NCI-H524 (cell line): ENCODE data around the gene FAM163B.

Experiments
- DNase-seq, 2 experiments: peaks; one replicate each; lab custom pipeline; 2025; lab: John Stamatoyannopoulos, UW

The FAM163B gene

DNA sequence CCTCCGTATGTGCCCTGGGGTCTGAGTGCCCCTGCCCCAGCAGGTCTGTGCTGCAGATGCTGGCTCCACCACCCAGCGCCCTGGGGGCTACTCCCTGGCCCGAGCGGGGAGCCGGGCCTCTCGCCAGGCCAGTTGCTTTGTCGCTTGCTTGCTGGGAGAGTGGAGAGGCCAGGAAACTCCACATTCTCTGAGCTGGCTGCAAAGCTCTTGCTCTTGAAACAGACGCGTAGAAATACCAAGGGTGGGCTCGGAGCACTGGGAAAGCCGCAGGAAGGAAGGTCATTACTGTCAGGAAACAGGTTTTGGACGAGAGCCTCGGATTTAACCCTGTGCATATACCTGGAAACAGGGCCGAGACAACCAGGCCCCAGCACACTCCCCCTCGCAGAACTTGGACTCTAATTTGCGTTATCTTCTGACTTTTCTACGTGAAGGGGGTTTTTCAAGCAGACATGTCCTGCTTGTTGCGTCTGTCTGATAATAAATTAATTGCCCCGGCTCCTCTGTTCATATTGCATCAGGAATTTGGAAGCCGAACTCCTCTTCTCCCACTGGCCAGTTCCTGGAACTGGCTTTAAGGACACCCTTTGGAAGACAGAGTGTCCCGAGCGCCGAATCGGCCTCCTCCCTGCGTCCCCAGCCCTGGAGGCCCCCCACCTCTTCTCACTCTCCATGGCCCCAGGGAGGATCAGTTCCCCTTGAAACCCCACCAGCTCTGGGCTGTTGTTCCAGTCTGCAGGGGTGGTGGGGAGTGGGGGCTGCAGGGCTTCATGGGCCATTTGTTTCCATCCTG is 63.5 kb downstream of the FAM163B start:
- DNase-seq: no peak

DNA sequence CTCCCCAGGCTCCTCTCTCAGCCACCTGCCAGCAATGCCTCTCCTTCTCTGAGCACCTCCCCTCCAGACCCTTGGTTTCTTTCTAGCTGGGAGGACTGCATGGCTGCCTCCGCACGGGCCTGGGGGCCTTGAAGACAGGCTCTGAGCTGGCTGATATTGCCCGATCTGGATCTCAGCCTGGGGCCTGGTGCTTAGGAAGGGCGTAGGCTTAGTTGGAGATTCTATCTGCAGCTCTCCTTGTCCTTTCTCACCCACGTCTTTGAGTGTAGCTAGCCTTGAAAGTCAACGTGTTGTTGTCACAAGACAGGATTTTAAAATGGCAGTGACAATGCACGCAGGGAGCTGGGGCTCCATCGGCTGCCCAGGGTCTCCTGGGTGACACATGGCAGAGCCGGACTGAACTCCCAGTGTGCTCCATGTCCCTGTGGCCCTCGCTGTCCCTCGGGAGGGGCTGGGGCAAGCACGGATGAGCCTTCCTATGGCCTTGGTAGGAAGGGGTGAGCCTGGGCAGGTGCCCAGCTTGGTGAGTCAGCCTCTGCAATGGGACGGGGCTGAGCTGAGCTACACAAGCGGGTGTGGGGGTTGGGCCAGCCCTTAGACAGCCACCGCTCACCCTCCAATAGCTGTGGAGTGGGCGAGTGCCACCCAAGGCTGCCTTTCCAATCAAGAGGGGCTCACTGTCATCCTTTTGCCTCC is 65.3 kb downstream of the FAM163B start:
- DNase-seq: no peak

DNA sequence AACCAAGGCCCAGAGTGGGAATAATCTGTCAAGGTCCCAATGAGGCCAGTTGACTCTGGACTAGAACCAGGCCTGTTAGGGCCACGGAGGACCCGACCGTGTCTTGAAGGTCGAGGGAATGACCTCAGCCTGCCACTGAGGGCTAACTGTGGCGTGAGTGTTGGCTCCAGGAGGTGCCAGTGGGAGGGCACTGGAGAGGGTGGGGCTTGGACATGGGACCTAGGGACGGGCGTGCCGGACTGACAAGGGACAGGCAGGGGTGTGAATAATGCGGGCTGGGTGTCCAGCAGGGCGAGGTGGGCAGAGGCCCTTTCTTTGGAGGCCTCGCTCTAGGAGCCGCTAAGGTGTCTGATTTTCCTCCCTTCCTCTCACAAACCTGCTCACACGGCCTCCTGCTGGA is 67.2 kb downstream of the FAM163B start:
- no peak for DNase-seq

DNA sequence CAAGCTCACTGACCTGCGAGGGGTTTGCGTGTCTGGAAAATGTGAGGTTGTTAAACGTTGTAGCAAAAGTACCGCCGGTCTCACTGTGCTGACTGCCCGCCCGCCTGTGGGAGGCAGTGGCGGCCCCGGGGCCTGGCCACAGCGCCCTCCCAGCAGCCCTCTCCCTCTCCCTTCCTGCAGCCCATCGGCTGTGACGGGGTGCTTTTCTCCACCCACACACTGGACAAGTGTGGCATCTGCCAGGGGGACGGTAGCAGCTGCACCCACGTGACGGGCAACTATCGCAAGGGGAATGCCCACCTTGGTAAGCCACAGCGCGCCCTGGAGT is 68.5 kb downstream of the FAM163B start:
- DNase-seq: no peak

DNA sequence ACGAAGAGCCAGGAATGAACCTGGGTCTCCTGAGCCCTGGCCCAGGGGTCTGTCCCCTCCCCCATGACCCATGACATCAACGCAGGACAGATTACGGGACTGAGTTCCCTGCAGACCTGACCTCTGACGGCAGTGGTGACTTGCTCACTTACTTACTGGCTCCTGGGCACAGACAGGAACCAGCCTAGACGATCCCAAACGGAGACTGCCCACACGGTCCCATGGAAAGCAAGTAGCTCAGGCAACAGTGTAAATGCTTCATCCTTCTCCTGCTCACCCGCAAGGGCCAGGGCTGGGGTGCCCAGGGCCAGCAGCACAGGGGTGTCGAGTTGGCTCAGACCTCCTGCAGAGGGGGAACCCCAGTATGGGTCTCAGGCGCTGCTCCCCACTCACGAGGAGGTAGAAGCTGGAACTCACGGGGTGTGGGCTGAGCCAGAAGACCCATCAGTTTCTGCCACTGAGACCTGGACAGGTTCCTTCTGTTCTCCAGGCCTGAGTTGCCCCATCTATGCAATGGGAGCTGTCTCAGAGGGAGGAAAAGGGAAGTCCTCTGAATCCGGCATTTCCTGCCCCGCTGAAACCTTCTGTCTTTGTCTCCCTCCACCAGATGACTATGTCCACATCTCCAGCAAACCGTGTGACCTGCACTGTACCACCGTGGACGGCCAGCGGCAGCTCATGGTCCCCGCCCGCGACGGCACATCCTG is 69.0 kb downstream of the FAM163B start:
- DNase-seq: no peak

DNA sequence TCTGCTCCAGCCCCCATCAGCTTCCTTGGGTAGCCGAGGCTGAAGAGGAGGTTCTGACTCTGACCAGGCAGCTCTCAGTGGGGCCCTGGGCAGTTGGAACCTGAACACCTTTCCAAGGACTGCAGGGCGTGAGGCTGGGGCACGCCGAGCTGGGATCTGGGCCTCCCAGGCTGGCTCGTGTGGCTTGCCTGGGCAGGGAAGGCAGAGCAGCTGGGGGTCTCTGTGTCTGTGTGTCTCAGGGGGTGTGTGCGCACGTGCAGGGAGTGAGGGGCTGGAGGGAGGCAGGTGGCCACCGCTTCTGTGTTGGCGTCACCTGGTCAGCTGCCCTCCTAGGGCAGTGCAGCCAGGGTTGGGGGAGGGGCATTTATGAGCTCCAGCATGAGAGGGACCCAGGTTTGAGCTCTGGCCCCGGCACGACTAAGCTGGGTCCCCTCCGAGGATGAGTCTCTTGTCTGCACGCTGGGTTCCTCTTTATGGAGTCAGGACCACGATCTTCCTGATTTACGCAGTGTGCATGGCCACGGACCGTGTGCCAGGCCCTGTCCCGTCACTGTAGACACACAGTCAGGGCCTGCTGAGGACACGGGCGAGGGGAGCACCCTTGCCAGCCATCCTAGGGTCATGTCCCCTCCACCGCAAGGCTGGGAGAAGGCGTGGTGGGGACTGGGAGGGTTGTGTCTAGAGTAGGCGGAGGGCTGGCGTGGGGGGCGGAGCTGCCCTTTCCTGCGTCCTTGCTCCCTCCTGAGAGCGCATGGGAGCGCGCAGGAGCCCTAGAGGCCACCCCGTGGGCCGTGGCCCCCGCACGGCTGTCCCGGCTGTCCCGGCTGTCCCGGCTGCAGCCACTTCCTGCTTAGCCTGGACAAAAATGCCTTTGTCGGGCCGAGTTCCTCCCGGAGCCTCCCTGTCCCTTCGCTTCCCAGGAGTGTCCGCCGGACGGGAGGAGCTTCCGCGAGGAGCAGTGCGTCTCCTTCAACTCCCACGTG is 70.0 kb downstream of the FAM163B start:
- no peak for DNase-seq

DNA sequence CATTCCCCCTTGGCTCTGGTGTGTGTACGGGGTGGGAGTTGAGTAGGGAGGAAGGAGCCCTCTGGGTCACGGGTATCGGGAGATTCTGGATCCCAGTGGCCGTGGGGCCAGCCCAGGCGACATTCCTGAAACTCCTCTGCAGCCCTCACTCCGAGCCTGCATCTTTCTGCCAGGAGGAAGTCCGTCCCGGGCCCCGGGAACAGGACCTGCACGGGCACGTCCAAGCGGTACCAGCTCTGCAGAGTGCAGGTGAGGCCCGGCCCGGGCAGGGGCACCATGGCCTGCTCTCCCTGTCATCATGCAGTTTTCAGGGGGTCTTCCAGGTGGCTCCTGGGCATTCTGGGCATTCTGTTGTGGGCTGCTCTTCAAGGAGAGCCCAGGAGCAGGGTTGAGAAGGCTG is 71.0 kb downstream of the FAM163B start:
- no peak for DNase-seq

DNA sequence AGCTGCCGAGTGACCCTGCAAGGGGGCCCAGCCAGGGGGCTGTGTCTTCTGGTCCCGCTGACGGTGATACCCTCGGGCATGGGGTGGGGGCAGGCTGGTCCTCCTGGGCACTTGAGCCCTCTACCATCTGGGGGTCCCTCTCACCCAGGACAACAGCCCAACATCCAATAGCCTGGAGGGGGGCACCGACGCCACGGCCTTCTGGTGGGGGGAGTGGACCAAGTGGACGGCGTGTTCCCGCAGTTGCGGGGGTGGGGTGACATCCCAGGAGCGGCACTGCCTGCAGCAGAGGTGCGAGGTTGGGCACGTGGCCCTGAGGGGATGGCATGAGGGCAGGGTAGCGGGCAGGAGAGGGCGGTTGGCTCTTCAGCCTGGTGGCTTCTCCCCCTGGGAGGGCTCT is 71.9 kb downstream of the FAM163B start:
- DNase-seq: no peak

DNA sequence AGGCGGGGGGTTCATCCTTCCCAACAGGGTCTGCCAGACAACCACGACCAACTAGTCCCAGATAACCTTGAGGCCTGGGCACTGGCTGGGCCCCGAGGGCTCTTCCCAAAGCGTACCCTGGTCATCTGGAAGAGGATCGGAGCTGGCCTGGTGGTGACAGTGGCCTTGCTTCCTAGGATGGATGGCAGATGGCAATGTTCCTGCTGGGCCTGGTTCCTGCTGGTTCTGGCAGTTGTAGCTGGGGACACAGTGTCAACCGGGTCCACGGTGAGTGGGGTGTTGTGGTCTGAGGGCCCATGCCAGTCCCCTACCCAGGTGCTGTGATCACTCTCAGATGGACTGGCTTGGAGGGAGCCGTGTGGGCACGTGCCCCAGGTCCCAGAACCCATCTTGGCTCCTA is 72.7 kb downstream of the FAM163B start:
- no peak for DNase-seq

DNA sequence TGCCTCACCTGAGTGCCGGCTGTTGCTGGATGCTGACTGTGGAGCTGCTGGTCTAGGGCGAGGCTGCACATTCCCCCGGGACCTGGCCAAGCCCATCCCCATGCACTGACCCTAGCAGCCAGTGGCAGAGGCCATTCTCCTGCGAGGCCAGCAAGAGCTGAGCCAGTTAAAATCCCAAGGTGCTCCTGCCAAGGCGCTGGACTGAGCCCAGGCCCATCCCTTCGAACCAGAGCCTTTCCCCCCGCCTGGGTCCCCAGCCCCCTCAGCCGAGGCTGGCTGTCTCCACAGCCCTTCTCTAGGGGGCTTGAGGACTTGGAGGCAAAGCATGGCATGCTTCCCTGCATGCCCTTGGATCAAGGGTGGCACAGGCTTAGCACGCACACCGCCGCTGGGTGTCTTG is 73.1 kb downstream of the FAM163B start:
- no peak for DNase-seq

DNA sequence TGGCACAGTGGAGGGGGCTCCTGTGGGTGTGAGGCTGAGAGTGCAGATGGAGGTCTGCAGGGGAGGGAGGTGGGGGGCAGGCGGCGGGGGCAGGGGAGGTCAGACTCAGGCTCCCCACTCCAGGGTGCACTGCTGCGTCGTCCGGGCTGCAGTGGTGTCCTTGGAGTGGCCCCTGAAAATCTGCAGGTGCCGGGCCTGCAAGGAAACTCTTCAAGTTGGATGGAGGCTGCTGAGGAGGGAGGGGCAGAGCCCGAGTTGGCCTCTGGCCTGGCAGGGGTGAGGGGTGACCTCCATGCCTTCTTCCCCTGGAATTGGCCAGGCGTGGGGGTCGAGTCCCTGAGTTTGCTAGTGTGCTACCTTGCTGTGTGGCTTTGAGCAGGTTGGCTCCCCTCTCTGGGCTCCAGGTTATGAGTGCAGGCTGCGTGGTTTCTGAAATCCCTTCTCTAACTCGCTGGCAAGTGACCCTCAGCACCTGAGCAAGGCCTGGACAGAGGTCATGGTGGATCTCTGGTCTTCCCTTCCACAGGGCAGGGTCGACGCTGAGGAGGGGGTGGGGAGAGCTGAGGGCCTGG is 73.8 kb downstream of the FAM163B start:
- DNase-seq: no peak

DNA sequence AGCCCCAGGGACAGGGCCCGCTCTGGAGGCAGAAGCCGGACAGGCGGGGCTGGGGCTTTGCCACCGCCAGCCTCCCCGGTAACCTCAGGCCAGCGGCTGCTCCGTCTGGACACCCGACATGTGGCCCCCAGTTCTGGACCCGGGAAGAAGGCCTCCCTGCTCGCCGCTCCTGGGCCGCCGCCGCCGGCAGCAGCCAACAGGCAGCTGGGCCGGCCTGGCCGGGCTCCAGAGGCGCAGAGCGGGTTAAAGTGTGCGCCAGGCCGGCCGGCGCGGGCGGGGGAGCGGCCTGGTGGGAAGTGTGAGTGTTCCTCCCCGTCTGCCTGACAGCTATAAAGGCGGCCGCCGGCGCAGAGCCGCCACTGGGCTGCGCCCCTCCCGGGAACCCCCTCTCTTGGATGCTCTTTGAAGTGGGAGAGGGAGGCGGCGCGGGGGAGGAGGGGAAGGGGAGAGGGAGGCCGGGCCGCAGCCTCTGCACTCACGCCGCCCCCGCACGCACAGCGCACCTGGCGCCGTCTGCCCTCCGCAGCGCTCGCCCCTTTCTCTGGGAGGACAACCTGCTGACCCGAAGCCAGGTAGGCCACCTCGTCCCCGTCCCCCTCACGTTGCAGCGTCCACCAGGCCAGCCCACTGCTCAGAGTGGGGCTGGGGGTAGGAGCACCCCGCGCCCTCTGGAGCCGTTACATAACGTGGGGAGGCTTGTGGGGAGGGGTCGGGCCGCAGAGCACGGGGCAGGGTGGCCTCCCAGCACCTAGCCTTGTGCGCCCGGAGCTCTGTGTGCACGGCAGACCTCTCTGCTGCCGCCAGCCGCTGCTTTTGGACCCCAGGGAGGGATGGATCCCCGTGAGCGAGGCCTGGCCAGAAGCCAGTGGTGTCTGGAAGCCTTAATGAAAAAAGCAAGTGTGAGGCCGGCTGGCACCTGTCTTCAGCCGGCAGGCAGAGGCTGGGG is 74.6 kb downstream of the FAM163B start, which contains the start of gene ADAMTSL2:
ADAMTSL2 (plus strand) TSS at position 359 of the 946 bp plus-strand sequence. CDS start 2,009 bp downstream, outside the sequence.
- peak; percentile 82 to 88 for DNase-seq

DNA sequence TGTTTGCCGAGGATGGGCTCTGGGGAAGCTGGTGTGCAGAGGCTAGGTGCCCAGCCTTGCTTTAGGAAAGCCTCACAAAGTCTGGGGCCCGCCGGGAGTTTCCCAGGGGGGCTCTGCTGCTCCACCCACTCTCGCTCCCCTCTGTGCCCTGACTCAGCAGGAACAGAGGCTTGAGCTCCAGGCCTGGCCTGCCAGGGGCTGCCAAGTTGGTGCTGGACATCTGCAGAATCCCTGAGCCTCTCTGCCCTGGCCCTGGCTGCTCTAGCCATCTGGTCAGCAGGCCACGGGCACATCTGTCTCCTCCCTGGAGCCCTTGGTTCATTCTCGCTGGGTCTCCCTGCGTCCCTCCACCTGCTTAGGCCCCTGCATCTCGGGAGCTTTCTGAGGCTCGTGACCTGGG is 75.3 kb downstream of the FAM163B start:
- DNase-seq: peak in 1 of 2 experiments; percentile 71

DNA sequence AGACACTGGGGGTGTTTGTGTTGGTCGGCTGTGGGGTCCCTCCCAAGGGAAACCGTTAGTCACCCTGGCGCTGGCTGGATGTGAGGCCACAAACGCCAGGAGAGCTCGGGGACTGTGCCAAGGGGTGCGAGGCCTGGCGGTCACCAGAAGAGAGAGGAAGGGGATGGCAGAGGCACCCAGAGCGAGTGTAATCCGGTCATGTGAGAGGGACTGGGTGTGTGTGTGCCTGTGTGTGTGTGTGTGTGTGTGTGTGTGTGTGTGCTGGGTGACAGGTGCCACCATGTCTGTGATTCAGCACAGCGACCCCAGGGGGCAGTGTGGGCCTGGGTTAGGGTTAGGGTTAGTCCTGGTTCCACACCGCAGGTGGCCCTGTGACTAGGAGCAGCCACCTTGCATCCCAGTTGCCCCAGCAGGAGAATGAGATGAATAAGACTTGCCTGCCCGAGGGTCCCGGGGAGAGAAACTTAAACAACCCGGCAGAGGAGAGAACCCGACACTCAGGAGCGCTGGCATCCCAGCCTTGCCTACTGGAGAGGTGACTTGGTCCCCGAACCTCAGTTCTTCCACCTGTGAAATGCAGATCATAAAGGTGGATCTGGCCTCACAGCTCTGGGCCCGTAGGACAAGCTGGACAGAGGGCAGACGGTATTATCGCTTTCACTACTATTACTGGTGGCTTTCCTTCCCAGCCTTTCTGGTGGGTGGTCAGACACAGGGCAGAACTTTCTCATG is 76.1 kb downstream of the FAM163B start:
- peak; percentile 83 to 93 for DNase-seq

DNA sequence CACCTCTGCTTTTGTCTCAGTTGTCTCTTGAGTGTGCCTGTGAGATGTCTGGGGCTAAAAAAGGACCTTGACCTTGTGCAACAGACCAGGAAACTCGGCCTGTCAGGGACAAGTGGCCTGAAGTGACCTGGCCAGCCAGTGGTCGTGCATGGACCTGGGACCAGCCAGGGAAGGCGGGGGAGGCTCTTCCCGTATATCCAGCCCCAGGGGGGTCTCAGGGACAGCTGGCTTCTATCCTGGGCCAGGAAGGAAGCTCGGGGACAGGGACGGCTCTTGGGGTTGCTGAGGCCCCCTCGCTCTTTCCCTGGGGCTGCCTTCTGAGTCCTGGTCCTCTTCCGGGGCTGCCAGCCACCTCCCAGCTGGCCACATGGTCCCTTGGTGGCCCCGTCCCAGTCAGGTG is 77.9 kb downstream of the FAM163B start:
- no peak for DNase-seq

DNA sequence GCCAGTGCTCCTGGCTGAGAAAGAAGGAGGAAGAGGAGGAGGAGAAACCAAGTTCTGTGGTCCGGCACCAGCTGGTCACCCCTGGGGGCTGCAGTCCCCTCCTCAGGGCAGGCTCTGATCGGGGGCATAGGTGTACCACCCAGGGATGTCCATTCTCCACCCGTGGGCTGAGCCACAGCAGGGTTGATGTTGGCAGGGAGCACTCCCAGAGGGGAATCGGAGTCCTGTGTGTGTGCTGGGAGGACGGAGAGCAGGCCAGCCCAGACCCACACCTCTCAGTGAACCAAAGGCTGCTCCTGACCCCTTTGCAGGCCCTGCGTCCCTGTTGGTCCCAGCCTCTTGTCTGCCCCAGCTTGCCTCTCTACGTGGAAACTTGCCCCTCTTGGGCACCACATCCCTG is 79.3 kb downstream of the FAM163B start:
- DNase-seq: no peak

DNA sequence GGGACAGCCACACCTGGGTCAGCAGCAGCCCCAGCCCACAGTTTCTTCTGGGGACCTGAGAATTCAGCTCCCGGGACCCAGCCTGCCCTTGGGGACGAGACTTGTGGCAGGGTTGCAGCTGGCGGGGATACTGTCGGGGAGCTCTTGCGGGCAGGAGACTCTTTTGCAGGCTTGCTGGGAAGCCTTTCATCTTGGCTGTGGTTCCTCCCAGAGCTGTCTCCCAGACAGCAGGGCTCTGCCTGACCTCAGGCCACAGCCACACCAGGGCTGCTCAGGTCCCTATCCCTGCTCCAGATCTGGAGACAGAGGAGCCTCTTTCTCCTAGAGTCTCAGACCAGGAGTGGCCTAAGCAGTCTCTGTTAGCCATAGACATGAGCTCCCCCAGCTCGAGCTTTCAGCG is 79.7 kb downstream of the FAM163B start:
- no peak for DNase-seq

DNA sequence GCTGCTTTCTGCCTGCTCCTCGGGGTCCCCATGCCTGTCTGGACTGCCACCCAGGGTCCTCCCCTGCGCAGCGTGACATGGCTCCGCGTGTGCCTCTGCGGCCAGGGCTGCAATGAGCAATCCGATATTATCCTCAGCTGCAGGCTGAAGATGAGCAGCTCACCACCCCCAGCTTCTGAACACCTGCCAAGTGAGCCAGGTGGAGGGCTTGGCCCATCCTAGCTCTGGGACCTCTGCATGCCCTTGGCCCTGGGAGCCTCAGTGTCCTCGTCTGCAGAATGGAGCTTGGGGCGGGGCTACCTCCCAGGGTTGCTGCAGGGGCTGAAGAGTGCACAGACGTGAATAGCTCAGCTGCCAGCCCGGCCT is 80.3 kb downstream of the FAM163B start:
- DNase-seq: no peak

DNA sequence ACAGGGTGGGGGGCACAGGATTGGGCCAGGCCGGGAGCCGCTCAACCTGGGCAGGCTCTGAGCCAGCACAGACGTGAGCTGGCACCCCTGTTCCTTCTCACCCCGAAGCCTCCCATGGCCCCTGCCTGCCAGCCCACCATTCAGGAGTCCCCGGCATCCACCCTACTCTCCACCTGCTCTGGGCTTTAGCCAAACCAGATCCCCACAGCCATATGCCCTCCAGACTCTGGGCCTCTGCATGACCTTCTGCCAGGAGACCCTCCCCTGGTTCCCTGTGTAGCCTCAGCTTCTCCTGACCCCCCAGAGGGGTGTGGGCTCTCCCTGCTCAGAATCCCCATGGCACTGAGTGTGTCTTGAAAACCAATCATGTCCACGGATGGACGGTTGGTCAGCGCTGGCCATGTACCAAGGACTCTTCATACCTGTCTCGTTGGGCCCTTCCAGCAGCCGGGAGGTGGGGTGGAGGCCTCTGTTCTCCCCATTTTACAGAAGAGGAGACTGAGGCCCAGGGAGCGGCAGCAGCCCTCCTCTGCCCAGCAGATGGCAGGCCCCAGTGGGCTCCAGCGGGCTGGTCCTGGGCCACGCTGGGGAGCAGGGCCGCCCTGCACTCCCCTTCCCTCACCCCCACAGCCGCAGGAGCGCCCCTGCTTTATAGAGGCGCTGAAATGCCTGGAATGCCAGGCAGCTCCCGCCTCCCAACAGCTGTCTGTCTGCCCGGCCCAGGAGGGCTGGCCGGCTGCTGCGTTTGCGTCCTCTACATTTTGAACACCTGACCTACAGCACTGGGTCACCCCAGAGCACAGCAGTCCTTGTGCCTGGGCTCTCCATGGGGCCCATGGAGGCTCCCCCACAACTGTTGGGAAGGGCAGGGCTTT is 81.0 kb downstream of the FAM163B start:
- DNase-seq: peak in 1 of 2 experiments; percentile 29
